Sigmoid colon (tissue), 3 donors: Measurements from ENCODE around the gene DHRS7.
A peak's percentile ranks its signal among the peaks of the same experiment; 100 is the strongest.

Experiments used
- POLR2A ChIP-seq, 2 donors: fragments of 450-650 bp; IDR thresholded peaks; one replicate each; pipeline ENCODE4 v1.6.1; 2016; ENCODE audit warnings: antibody characterized with exemption in 2 of 2, mild to moderate bottlenecking in 2 of 2, moderate library complexity in 2 of 2
- TF ChIP-seq, protein P1 (sequence below), 4 experiments: fragments of 450-650 bp in 3 of 4; fragments of 200-600 bp in 1 of 4; IDR thresholded peaks; one replicate each; pipeline ENCODE4 v1.5.1; 2016 to 2019; ENCODE audit warnings: antibody characterized with exemption in 4 of 4, mild to moderate bottlenecking in 3 of 4, moderate library complexity in 2 of 4

DNA sequence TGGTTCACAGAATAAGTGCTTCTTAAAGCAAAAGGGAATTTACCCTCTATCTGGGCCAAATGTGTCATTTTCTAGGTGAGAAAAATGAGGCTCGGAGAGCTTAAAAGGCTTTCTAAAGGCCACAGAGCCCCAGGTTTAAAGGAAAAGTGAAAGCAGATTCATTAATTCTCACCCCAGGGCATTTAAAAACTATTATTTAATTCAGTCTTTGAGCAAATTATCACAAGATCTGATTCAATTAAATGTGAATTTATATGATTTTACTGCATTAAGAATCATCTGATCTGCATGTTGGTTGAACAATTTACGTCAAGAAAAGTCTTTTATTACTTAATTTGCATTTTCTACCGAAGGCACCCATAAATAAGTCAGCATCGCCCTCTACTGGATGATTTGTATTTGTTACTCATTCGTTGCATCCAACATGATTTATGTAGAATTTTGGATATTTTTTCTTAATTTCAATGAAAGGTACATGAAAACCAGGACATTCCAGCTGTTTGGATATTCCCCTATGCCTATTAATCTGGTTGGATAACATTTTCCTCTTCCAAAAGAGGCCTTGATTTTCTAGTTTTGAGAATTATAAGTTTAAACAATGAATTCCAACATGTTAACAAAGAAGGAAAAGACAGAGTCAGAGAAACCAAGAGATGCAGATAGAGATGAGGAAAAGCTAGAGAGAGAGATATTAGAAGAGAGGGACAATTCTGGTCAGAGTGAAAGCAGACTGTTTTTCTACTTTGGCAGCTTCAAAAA, 19.1 kb upstream of the DHRS7 start:
- TF ChIP-seq, protein P1, sequence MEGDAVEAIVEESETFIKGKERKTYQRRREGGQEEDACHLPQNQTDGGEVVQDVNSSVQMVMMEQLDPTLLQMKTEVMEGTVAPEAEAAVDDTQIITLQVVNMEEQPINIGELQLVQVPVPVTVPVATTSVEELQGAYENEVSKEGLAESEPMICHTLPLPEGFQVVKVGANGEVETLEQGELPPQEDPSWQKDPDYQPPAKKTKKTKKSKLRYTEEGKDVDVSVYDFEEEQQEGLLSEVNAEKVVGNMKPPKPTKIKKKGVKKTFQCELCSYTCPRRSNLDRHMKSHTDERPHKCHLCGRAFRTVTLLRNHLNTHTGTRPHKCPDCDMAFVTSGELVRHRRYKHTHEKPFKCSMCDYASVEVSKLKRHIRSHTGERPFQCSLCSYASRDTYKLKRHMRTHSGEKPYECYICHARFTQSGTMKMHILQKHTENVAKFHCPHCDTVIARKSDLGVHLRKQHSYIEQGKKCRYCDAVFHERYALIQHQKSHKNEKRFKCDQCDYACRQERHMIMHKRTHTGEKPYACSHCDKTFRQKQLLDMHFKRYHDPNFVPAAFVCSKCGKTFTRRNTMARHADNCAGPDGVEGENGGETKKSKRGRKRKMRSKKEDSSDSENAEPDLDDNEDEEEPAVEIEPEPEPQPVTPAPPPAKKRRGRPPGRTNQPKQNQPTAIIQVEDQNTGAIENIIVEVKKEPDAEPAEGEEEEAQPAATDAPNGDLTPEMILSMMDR (IDR thresholded peaks at IDR 0.05), result peak; percentile 44 to 80 (median 72)
- no peak for TF ChIP-seq POLR2A (IDR thresholded peaks at IDR 0.05)
